CD4-positive, alpha-beta T cell treated with Interferon alpha-2 for 1 hour (primary cell): Measurements from ENCODE around the gene IMMP2L.

Source experiments
- DNase-seq, 2 donors: peaks; one replicate each; pipeline ENCODE4 v3.0.0-alpha.2; 2020 to 2022

The IMMP2L gene

DNA sequence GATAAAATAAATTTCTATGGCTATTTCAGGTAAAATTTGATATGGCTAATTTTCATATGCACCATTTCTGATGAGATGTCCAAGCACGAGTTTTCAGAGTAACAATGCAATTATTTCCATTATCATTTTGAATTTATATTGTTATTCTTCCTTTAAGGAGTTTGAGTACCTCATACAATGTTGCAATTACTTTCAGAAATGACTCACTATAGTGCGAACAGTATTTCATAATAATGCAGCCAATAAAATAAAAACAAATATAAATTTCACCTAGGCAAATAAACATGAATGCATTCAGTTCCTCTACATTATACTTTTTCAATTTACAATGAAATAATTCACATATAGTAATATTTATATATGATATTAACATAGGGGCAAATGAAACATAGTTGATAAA is 550.1 kb downstream of the IMMP2L start:
- no peak for DNase-seq

DNA sequence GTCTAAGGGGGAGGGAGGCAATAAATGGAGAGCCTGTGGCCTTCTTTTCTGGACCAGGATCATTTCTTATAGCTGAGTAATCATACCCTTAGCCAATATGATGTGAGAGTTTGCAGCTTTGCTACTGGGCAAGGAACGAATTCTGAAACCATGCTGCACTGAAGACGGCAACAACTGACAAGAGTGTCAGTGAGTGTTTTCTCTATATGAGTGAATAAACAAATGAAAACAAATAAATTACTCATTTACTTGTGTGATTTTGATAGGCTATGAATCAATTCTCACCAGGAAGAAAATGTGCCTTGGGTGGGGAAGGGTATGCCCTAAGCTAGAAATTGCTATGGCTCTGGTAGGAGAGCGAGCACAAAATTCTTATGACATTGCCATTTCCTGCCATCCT is 550.8 kb downstream of the IMMP2L start:
- no peak for DNase-seq

- DNase-seq, result no peak
Observed at GRCh38 chr7:111010798-111011197, 551.5 kb downstream of the IMMP2L start.

DNA sequence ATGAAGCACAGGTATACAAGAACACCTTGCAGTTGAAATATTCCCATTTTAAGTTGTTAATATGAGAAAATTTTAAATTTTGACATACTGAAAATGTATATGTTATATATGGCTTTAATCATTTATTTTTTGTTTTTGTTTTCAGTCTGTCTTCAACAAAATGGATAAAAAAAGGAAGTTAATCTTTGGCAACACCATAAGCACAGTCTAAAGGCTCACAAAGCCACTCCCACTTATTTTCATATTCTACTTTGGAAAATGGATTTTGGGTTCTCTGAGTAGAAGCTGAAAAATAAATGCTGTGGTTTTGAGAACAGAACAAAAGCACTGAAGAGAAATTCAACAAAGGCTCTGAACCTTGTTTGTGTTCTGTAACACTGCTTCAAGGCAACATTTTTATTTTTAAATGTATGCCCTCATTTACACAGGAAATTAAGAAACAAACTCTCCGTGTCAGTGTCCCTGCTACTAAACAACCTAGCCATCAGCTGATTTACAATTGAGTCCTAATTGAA is 552.7 kb downstream of the IMMP2L start:
- no peak for DNase-seq

GRCh38 chr7:111006691-111007090 is 555.6 kb downstream of the IMMP2L start:
- DNase-seq, result no peak

GRCh38 chr7:111006040-111006439 is 556.3 kb downstream of the IMMP2L start:
- no peak for DNase-seq

DNA sequence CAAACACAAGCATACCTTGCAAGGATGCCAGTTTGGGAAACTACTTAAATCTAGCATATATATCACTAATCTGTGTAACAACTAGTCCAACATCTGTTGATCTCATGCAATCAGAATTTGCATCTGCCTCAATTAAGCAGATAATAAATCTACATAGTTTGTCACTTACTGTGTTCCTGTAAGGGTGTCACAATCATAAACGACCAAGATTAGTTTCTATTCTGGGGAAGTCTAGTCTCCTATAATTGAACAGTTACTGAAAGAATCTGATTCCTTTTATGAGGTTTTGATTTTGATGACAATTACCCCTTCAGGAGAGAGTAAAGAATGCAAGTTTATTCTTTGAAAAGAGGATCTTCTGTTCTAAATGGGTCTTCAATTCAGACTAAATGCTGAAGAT is 556.8 kb downstream of the IMMP2L start:
- no peak for DNase-seq

DNA sequence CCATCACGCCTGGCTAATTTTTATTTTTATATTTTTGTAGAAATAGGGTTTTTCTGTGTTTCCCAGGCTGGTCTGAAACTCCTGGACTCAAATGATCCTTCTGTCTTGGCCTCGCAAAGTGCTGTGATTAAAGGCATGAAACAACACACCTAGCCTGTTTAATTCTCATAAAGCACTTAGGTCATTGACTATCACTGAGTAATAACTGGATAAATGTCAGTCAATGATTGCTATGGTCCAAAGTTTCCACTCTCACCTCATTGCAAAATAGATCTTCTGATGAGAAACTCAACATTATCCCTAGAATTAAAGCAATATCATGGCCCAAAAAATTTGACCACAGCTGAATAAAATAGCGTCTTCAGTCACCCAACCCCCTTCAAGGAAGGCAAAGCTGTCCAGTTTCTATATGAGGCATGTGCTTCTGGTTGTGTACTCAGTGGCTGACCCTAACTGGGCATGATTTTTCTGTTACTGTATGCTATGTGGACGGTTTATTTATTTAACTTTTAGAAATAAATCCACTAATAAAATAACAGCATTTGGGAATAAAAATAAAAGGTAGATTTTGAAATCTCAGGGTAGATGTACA is 557.9 kb downstream of the IMMP2L start:
- no peak for DNase-seq

GRCh38 chr7:111003883-111004282 is 558.4 kb downstream of the IMMP2L start:
- no peak for DNase-seq

DNA sequence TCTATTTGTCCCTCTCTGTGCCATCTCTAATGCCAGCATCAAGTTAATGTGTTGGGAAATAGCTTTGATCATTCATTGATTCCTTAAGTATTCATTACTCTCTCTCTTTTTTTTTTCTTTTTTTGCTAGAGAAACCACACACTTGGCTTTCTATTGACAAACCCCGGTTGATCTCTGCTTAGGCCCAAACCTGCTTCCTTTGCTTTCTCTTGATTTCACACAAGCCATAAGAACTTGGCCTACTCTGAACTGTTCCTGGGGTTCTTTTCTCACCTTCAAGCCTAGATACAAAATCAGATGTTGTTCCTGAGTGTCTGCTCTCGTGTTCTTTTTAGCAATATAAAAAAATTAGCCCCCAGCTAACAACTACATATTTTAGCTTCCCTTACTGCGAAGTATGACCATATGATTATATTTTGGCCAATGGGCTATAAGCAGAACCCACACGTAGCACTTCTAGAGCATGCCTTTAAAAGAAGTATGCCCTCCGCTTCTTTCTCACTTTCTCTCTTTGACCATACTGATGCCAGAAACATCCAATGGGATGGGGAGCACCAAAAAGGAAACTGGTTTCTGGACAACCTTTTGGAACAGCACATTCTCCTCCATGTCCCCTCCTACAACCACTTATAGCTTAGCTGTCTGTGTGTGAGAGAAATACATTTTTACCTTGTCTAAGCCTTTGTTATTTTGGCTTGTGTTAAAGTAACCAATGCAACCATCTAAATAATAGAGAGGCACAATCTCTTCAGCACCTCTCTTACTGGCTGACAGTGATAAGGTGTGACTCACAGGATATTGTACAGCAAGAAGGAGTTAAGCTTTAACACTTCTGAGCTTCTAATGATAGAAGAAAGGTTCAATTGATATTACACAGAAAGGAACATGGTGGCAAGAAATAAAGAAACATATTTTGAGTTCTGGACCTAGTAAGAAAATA is 568.0 kb downstream of the IMMP2L start:
- no peak for DNase-seq

DNA sequence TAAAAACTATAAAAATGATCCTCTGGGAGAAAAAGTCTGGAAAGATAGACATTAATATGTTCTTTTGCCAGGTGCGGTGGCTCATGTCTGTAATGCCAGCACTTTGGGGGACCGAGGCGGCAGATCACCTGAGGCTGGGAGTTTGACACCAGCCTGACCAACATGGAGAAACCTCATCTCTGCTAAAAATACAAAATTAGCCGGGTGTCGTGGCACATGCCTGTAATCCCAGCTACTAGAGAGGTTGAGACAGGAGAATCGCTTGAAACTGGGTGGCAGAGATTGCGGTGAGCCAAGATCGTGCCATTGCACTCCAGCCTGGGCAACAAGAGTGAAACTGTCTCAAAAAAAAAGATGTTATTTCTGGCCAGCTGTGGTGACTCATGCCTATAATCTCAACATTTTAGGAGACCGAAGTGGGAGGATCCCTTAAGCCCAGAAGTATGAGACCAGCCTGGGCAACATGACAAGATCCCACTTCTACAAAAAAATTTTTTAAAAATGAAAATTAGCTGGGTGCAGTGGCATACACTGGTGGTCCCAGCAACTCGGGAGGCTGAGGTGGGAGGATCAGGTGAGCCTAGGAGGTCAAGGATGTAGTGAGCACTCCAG is 573.3 kb downstream of the IMMP2L start:
- DNase-seq, result no peak

GRCh38 chr7:110988348-110988747 is 573.9 kb downstream of the IMMP2L start:
- DNase-seq, result no peak

GRCh38 chr7:110987127-110987693 is 575.1 kb downstream of the IMMP2L start:
- no peak for DNase-seq

GRCh38 chr7:110983822-110984456 is 578.4 kb downstream of the IMMP2L start:
- DNase-seq, result no peak

- peak in 1 of 2 donors; percentile 32 for DNase-seq
Observed at GRCh38 chr7:110977127-110977737, 585.1 kb downstream of the IMMP2L start.

GRCh38 chr7:110975486-110975885 is 586.8 kb downstream of the IMMP2L start:
- no peak for DNase-seq

- no peak for DNase-seq
Observed at GRCh38 chr7:110974441-110974840, 587.9 kb downstream of the IMMP2L start.

DNA sequence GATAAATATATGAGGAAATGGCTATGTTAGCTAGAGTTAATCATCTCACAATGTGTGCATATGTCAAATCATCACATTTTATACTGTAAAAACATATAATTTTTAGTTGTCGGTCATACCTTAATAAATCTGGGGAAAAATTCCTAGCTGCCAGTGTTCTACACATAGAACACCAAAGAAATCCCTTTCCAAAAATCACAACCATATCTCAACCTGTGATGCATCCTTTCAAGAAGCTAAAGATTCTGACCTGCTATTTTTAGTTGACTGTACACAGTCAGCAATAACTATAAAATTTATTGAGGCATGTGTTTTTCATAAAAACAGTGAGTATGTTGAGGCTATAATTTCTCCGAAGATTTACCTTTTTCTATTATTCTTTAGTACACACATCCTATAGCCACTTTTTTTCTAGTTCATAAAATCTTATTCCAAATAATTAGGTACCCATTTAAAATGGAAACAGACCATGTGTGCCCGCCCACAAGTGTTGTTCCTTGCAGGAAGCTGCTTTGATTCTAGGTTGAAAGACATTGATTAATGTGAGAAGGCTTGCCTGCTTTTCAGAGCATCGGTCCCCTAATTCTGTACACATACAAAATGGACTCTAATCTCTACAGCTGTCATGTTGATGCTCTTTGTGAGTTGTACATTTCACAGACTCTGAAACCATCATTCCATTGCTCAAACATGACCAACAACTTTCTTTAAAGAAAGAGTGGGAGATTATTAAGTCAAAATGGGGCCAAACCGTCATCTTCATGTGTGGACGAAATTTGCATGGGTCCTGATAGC is 588.9 kb downstream of the IMMP2L start:
- DNase-seq, result no peak

GRCh38 chr7:110964775-110965174 is 597.5 kb downstream of the IMMP2L start:
- no peak for DNase-seq

DNA sequence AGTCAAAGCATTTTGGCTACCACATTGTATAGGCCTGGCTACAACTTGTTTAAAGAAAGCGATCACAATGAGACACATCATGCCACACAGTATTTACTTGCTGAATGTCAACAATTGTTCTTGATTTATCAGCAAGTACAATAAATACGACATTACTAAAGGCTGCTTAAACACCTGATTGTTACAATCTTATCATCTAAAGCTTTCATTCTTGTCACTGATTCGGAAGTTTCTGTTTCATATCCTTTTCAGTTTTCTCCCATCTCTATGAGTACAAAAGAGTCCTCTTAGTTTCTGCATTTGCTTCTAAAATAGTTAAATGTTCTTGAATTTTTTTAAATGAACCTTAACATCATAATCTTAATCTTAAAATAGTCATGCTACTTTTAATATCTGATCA is 599.5 kb downstream of the IMMP2L start:
- no peak for DNase-seq

DNA sequence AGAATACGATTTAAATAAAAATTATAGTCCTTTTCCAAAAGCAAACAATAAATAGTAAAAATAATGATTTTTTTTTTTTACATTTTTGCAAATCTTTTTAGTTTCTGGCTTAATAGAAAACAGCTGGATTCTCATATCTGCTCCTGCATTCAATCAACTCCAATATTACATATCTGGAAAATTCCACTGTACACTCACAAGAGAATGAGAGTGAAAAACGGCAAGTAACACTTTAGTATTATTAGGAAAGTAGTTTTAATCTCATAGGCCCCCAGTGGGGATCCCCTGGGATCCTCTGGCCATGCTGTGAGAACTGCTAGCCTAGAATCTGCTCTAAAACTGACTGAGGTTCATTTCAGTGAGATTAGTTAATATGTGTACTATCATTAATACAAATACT is 599.9 kb downstream of the IMMP2L start:
- no peak for DNase-seq

DNA sequence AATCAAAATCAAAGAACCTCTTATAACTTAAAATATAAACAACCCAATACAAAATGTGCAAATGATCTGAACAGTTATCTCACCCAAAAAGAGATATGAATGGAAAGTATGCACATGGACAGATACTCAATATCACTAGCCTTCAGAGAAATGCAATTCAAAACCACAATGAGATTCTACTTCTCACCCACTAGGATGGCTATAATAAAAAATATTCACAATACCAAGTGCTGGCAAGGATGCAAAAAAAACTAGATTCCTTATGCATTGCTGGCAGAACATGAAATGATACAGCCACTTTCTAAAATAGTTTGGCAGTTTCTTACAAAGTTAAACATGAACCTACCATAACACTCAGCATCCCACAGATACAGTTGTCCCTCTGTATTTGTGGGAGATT is 601.5 kb downstream of the IMMP2L start:
- no peak for DNase-seq
